Measurements from ENCODE around the gene ULK3. TPM values are rescaled to one million over a fixed set of nuclear protein-coding genes. Genes with fewer than 3 reads are reported as not detected.

ULK3 gene
- polyA plus RNA-seq, 3 donors = 18.1 to 24.7 (median 22.6) TPM

- WGBS, 3 donors = 71 to 83% (median 74%) methylated on average over 4 of the region's 4 CpGs
- no peak overlapping the region for H3K27ac ChIP-seq (ENCODE audit: low read depth, low read length)
Observed at GRCh38 chr15:74845581-74845980, 2.6 kb upstream of the ULK3 start.

- WGBS, 3 donors = 59 to 83% (median 70%) methylated on average over 5 of the region's 5 CpGs
- no peak overlapping the region for H3K27ac ChIP-seq (ENCODE audit: low read depth, low read length)
Observed at GRCh38 chr15:74845208-74845568, 2.2 kb upstream of the ULK3 start.

GRCh38 chr15:74844319-74845207, 1.6 kb upstream of the ULK3 start:
- WGBS, 3 donors = 76 to 81% (median 81%) methylated on average over 12 of the region's 12 CpGs
- no peak overlapping the region for H3K27ac ChIP-seq (ENCODE audit: low read depth, low read length)

- WGBS, 3 donors = 60 to 74% (median 62%) methylated on average over 12 of the region's 12 CpGs
- H3K27ac ChIP-seq (ENCODE audit: low read depth, low read length) = no peak overlapping the region
Observed at GRCh38 chr15:74843891-74844299, 939 bp upstream of the ULK3 start.

GRCh38 chr15:74843445-74843828, 481 bp upstream of the ULK3 start:
- WGBS, 3 donors = 11 to 13% (median 13%) methylated on average over 18 of the region's 18 CpGs
- H3K27ac ChIP-seq (ENCODE audit: low read depth, low read length) = no peak overlapping the region

- H3K27ac ChIP-seq (ENCODE audit: low read depth, low read length) = no peak overlapping the region
- 77 to 92% (median 83%) methylated on average over 14 of the region's 14 CpGs for WGBS, 3 donors
Observed at GRCh38 chr15:74841891-74842373, 1.0 kb downstream of the ULK3 start.

GRCh38 chr15:74840851-74841775, 1.8 kb downstream of the ULK3 start:
- no peak overlapping the region for H3K27ac ChIP-seq (ENCODE audit: low read depth, low read length)
- 85 to 92% (median 91%) methylated on average over 9 of the region's 9 CpGs for WGBS, 3 donors

- 88 to 89% (median 89%) methylated on average over 30 to 31 of the region's 31 CpGs for WGBS, 3 donors
Observed at GRCh38 chr15:74839526-74840395, 3.2 kb downstream of the ULK3 start.

GRCh38 chr15:74838746-74839525, 4.0 kb downstream of the ULK3 start:
- H3K27ac ChIP-seq (ENCODE audit: low read depth, low read length) = no peak overlapping the region
- WGBS, 3 donors = 88 to 90% (median 88%) methylated on average over 11 of the region's 11 CpGs

More at GRCh38 chr15:74839526-74840395, 3.2 kb downstream of the ULK3 start:
- H3K27ac ChIP-seq (ENCODE audit: low read depth, low read length) = no peak overlapping the region

- 89 to 93% (median 92%) methylated on average over 10 of the region's 10 CpGs for WGBS, 3 donors
Observed at GRCh38 chr15:74838137-74838516, 4.8 kb downstream of the ULK3 start.

GRCh38 chr15:74837482-74838136, 5.3 kb downstream of the ULK3 start:
- H3K27ac ChIP-seq (ENCODE audit: low read depth, low read length) = no peak overlapping the region
- 83 to 88% (median 85%) methylated on average over 12 to 15 of the region's 15 CpGs for WGBS, 3 donors

More at GRCh38 chr15:74838137-74838516, 4.8 kb downstream of the ULK3 start:
- H3K27ac ChIP-seq (ENCODE audit: low read depth, low read length) = no peak overlapping the region

- WGBS, 3 donors = 91 to 96% (median 92%) methylated on average over 7 of the region's 7 CpGs
- no peak overlapping the region for H3K27ac ChIP-seq (ENCODE audit: low read depth, low read length)
Observed at GRCh38 chr15:74836846-74837245, 6.1 kb downstream of the ULK3 start.

GRCh38 chr15:74835312-74835823, 7.6 kb downstream of the ULK3 start:
- no peak overlapping the region for H3K27ac ChIP-seq (ENCODE audit: low read depth, low read length)
- WGBS, 3 donors = 28 to 43% (median 36%) methylated on average over 5 of the region's 5 CpGs

GRCh38 chr15:74833376-74834107, 9.4 kb downstream of the ULK3 start:
- WGBS, 3 donors = 63 to 70% (median 64%) methylated on average over 12 of the region's 12 CpGs
- H3K27ac ChIP-seq (ENCODE audit: low read depth, low read length) = no peak overlapping the region

GRCh38 chr15:74832826-74833225, 10.1 kb downstream of the ULK3 start:
- 53 to 84% (median 60%) methylated on average over 4 of the region's 4 CpGs for WGBS, 3 donors
- no peak overlapping the region for H3K27ac ChIP-seq (ENCODE audit: low read depth, low read length)

Measured in adipose tissue (tissue), 3 donors.